Hepatocyte (in vitro differentiated cells): ENCODE data around the gene C10orf105. TPM values are rescaled to one million over a fixed set of nuclear protein-coding genes. Genes with fewer than 3 reads are reported as not detected.

Experiments
- DNase-seq: peaks from one replicate; pipeline ENCODE4 v3.0.0-alpha.2; 2016; ENCODE audit warnings: low spot score
- H2AFZ ChIP-seq: fragments of 200-600 bp; sonication (generic); 2 replicates; pipeline ENCODE4 v1.6.0; 2016; ENCODE audit warnings: antibody characterized with exemption, mild to moderate bottlenecking
- H3K27ac ChIP-seq: fragments of 200-600 bp; sonication (generic); 2 replicates; pipeline ENCODE4 v1.5.1; 2016; ENCODE audit warnings: mild to moderate bottlenecking
- H3K27me3 ChIP-seq: fragments of 200-600 bp; sonication (generic); 2 replicates; pipeline ENCODE4 v1.6.1; 2016
- H3K36me3 ChIP-seq: fragments of 200-600 bp; sonication (generic); replicated peaks from 2 replicates; pipeline ENCODE4 v1.5.1; 2016; ENCODE audit warnings: low read depth; ENCODE audit not compliant: insufficient read depth
- H3K4me1 ChIP-seq: fragments of 200-600 bp; sonication (generic); 2 replicates; pipeline ENCODE4 v1.5.1; 2016; ENCODE audit warnings: mild to moderate bottlenecking, moderate library complexity; ENCODE audit not compliant: insufficient read depth
- H3K4me2 ChIP-seq: fragments of 200-600 bp; sonication (generic); 2 replicates; pipeline ENCODE4 v1.6.0; 2016
- H3K4me3 ChIP-seq: fragments of 200-600 bp; sonication (generic); 2 replicates; pipeline ENCODE4 v1.5.1; 2016; ENCODE audit warnings: mild to moderate bottlenecking
- H3K79me2 ChIP-seq: fragments of 200-600 bp; sonication (generic); 2 replicates; pipeline ENCODE4 v1.6.0; 2017; ENCODE audit warnings: mild to moderate bottlenecking
- H3K9me2 ChIP-seq: fragments of 200-600 bp; sonication (generic); replicated peaks from 2 replicates; pipeline ENCODE4 v1.6.0; 2017; ENCODE audit warnings: mild to moderate bottlenecking; ENCODE audit not compliant: insufficient read depth
- H3K9me3 ChIP-seq: fragments of 200-600 bp; sonication (generic); 2 replicates; pipeline ENCODE4 v1.5.1; 2016; ENCODE audit warnings: low read depth, mild to moderate bottlenecking
- H4K20me1 ChIP-seq: fragments of 200-600 bp; sonication (generic); 2 replicates; pipeline ENCODE4 v1.6.0; 2016; ENCODE audit warnings: mild to moderate bottlenecking; ENCODE audit not compliant: insufficient read depth, poor library complexity, severe bottlenecking
- EZH2 ChIP-seq: fragments of 200-600 bp; sonication (generic); IDR thresholded peaks from 2 replicates; pipeline ENCODE4 v1.6.1; 2016; ENCODE audit warnings: antibody characterized with exemption, mild to moderate bottlenecking, borderline replicate concordance
- EZH2phosphoT487 ChIP-seq: fragments of 200-600 bp; sonication (generic); IDR thresholded peaks from one replicate; pipeline ENCODE4 v1.6.1; 2018; ENCODE audit warnings: antibody characterized with exemption, mild to moderate bottlenecking, low read depth, moderate library complexity; ENCODE audit not compliant: unreplicated experiment, severe bottlenecking
- WGBS: methylation state at CpG from one replicate; pipeline ENCODE4 v1.1.6; 2016; ENCODE audit warnings: low lambda C conversion rate; ENCODE audit errors: missing lambda C conversion rate; 5-methylcytosine and 5-hydroxymethylcytosine counted together
- polyA plus RNA-seq: library from polyadenylated mRNA; unstranded; fragments of >200 nt; fragmentation: Nextera tagmentation; extraction: Ambion mirVana; gene quantifications from 2 replicates; pipeline ENCODE4 v1.2.1, GENCODE V29; 2016
- total RNA-seq: library from RNA; depleted of rRNA; stranded (reverse); fragments of >200 nt; gene quantifications from 2 replicates; pipeline ENCODE4 v1.2.3, GENCODE V29; 2014
- TF ChIP-seq, protein P1 (sequence below): fragments of 200-600 bp; sonication (generic); IDR thresholded peaks from 2 replicates; pipeline ENCODE4 v1.5.1; 2016; ENCODE audit warnings: antibody characterized with exemption, mild to moderate bottlenecking; ENCODE audit not compliant: poor library complexity

Gene C10orf105
- total and polyA plus RNA-seq, 2 experiments from 2014 or later, result not detected

DNA sequence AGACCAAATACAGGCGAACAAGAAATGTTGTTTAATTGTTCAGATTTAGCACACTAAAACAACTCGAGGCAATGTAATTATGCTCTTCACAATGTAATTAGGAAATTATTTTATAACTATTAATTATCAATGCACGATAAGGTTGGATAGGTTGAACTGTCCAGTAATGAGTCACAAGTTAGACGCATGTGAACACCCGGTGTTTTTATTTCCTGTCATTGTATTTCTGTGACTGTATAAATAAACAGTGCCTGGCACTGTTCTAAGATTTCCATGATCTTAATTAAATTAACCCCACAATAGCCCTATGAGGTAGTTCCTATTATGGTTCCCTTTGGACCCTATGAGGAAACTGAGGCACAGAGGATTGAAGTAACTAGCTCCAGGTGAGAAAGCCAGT, 26.2 kb downstream of the C10orf105 start:
- DNase-seq, result no peak
- TF ChIP-seq EZH2, result no peak
- TF ChIP-seq, protein P1, sequence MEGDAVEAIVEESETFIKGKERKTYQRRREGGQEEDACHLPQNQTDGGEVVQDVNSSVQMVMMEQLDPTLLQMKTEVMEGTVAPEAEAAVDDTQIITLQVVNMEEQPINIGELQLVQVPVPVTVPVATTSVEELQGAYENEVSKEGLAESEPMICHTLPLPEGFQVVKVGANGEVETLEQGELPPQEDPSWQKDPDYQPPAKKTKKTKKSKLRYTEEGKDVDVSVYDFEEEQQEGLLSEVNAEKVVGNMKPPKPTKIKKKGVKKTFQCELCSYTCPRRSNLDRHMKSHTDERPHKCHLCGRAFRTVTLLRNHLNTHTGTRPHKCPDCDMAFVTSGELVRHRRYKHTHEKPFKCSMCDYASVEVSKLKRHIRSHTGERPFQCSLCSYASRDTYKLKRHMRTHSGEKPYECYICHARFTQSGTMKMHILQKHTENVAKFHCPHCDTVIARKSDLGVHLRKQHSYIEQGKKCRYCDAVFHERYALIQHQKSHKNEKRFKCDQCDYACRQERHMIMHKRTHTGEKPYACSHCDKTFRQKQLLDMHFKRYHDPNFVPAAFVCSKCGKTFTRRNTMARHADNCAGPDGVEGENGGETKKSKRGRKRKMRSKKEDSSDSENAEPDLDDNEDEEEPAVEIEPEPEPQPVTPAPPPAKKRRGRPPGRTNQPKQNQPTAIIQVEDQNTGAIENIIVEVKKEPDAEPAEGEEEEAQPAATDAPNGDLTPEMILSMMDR, result no peak
- no peak for TF ChIP-seq EZH2phosphoT487
- H2AFZ ChIP-seq, result no peak overlapping the region
- H3K4me1 ChIP-seq, result no peaks in the 10 kb centered on the region
- H3K9me2 ChIP-seq, result no peaks in the 10 kb centered on the region
- no peaks in the 10 kb centered on the region for H3K9me3 ChIP-seq
- 73% methylated on average over 5 of the region's 5 CpGs for WGBS
- no peaks in the 10 kb centered on the region for H3K79me2 ChIP-seq
- H3K36me3 ChIP-seq, result no peaks in the 10 kb centered on the region
- no peak overlapping the region for H3K27ac ChIP-seq
- no peaks in the 10 kb centered on the region for H3K27me3 ChIP-seq
- H4K20me1 ChIP-seq, result no peaks in the 10 kb centered on the region
- no peak overlapping the region for H3K4me2 ChIP-seq
- no peak overlapping the region for H3K4me3 ChIP-seq

DNA sequence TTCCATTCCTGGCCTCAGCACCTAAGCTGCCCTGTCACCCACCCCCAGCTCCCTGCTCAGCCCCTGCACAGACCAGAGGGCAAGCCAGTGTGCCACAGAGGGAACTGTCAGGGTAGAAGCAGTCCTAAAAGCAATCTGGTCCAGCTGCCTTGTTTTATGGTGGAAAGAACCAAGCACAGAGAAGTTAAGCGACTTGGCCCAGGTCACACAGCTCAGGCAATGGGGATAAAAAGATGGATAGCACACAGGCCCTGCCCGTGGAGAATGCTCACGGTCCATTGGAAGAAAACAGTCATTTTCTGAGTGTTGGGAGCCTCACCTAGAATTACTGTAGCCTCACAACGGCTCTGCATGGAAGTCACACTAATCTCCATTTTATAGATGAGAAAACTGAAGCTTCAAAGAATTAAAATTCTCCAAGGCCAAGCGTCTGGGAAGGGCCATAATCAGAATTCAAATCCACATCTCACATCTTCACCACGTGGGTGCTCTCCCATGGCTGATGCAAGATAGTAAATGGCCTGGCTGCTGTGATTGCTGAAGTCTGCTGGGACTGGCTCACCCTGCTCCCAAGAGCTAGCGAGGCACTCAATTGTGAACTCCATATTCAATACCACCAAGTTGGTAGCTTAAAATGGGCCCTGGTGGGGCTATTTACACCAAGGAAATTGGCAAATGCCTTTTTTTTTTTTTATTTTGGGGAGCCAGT, 26.8 kb downstream of the C10orf105 start:
- H3K4me2 ChIP-seq, result no peak overlapping the region
- H3K27me3 ChIP-seq, result no peaks in the 10 kb centered on the region
- H3K9me3 ChIP-seq, result no peaks in the 10 kb centered on the region
- H3K79me2 ChIP-seq, result no peaks in the 10 kb centered on the region
- H3K27ac ChIP-seq, result no peak overlapping the region
- H3K36me3 ChIP-seq, result no peaks in the 10 kb centered on the region
- no peak overlapping the region for H2AFZ ChIP-seq
- TF ChIP-seq EZH2 (no peak), EZH2phosphoT487 (no peak)
- TF ChIP-seq, protein P1, result no peak
- no peaks in the 10 kb centered on the region for H4K20me1 ChIP-seq
- no peaks in the 10 kb centered on the region for H3K9me2 ChIP-seq
- H3K4me3 ChIP-seq, result no peak overlapping the region
- H3K4me1 ChIP-seq, result no peaks in the 10 kb centered on the region
- WGBS, result 68% methylated on average over 7 of the region's 7 CpGs
- no peak for DNase-seq

DNA sequence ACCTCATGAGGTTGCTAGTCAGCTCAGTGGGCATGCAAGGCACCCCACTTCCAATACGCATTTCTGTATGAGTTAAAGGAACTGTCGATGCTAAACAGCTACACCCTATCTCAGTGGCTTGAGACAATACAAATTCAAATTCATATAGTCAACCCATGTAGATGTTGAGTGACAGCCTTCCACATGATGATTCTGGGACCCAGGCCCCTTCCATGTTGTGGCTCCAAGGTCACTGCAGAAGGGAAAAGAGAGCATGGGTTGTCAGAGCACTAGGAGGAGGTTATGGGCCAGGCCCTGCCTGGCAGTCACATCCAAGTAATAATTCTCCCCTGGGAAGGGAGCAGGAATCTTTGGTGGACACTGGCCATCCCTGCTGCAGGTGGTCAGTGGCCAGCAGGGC, 28.2 kb downstream of the C10orf105 start:
- no peaks in the 10 kb centered on the region for H3K27me3 ChIP-seq
- H3K27ac ChIP-seq, result no peak overlapping the region
- no peaks in the 10 kb centered on the region for H3K9me3 ChIP-seq
- no peaks in the 10 kb centered on the region for H3K4me1 ChIP-seq
- H3K9me2 ChIP-seq, result no peaks in the 10 kb centered on the region
- DNase-seq, result no peak
- no peak for TF ChIP-seq EZH2
- TF ChIP-seq, protein P1, result no peak
- no peak for TF ChIP-seq EZH2phosphoT487
- H3K4me2 ChIP-seq, result no peak overlapping the region
- H4K20me1 ChIP-seq, result no peaks in the 10 kb centered on the region
- no peaks in the 10 kb centered on the region for H3K79me2 ChIP-seq
- no peaks in the 10 kb centered on the region for H3K36me3 ChIP-seq
- 100% methylated on average over 2 of the region's 2 CpGs for WGBS
- H3K4me3 ChIP-seq, result no peak overlapping the region
- H2AFZ ChIP-seq, result no peak overlapping the region
